Rectal smooth muscle tissue (tissue), 1 donor: ENCODE data around the gene HTRA3.
"Not testable (repeated sequence)": the region's sequence is repeated elsewhere in the genome, so short reads cannot be mapped to it uniquely, and the experiment has no call there.

Experiments
- H3K27ac ChIP-seq: one replicate; pipeline ENCODE4 v1.7.0; 2013; ENCODE audit warnings: low read depth, low read length, inconsistent platforms
- H3K27me3 ChIP-seq: one replicate; pipeline ENCODE4 v1.7.0; 2013; ENCODE audit warnings: low read length; ENCODE audit not compliant: control insufficient read depth, insufficient read depth
- H3K36me3 ChIP-seq: one replicate; pipeline ENCODE4 v1.7.0; 2013; ENCODE audit warnings: low read length; ENCODE audit not compliant: control insufficient read depth, insufficient read depth
- H3K4me1 ChIP-seq: one replicate; pipeline ENCODE4 v1.7.0; 2013; ENCODE audit warnings: low read length; ENCODE audit not compliant: control insufficient read depth, insufficient read depth
- H3K4me3 ChIP-seq: one replicate; pipeline ENCODE4 v1.7.0; 2013; ENCODE audit warnings: low read length
- H3K9ac ChIP-seq: one replicate; pipeline ENCODE4 v1.7.0; 2013; ENCODE audit warnings: low read length

HTRA3 gene

GRCh38 chr4:8343262-8343966 is 73.9 kb downstream of the HTRA3 start:
- Histone ChIP-seq H3K27ac (no peak overlapping the region), H3K9ac (no peak overlapping the region), H3K36me3 (no peaks in the 10 kb centered on the region), H3K4me3 (no peak overlapping the region), H3K27me3 (no peaks in the 10 kb centered on the region), H3K4me1 (peaks cover 21% of the 10 kb centered on the region)

GRCh38 chr4:8343967-8344331 is 74.4 kb downstream of the HTRA3 start:
- H3K27me3 ChIP-seq = no peaks in the 10 kb centered on the region
- H3K4me3 ChIP-seq = no peak overlapping the region
- H3K36me3 ChIP-seq = no peaks in the 10 kb centered on the region
- peaks cover 21% of the 10 kb centered on the region for H3K4me1 ChIP-seq
- no peak overlapping the region for H3K9ac ChIP-seq
- H3K27ac ChIP-seq = peak overlapping the region; percentile 0

- Histone ChIP-seq H3K27me3 (no peaks in the 10 kb centered on the region), H3K27ac (peak overlapping the region; percentile 0), H3K9ac (no peak overlapping the region), H3K4me3 (no peak overlapping the region), H3K36me3 (no peaks in the 10 kb centered on the region), H3K4me1 (peaks cover 21% of the 10 kb centered on the region)
These were observed 74.8 kb downstream of the HTRA3 start for GRCh38 chr4:8344377-8344776.

GRCh38 chr4:8345053-8345945 is 75.7 kb downstream of the HTRA3 start:
- no peak overlapping the region for H3K27ac ChIP-seq
- H3K4me1 ChIP-seq = peaks cover 21% of the 10 kb centered on the region
- H3K4me3 ChIP-seq = no peak overlapping the region
- H3K36me3 ChIP-seq = no peaks in the 10 kb centered on the region
- no peaks in the 10 kb centered on the region for H3K27me3 ChIP-seq
- H3K9ac ChIP-seq = no peak overlapping the region

GRCh38 chr4:8345946-8346814 is 76.6 kb downstream of the HTRA3 start:
- H3K9ac ChIP-seq = no peak overlapping the region

GRCh38 chr4:8346838-8347605 is 77.5 kb downstream of the HTRA3 start:
- no peak overlapping the region for H3K27ac ChIP-seq
- no peak overlapping the region for H3K9ac ChIP-seq
- H3K36me3 ChIP-seq = no peaks in the 10 kb centered on the region
- H3K27me3 ChIP-seq = no peaks in the 10 kb centered on the region
- H3K4me3 ChIP-seq = no peak overlapping the region
- H3K4me1 ChIP-seq = peaks cover 12% of the 10 kb centered on the region

More at GRCh38 chr4:8345946-8346814, 76.6 kb downstream of the HTRA3 start:
- H3K27ac ChIP-seq = no peak overlapping the region
- H3K4me1 ChIP-seq = peaks cover 13% of the 10 kb centered on the region
- no peaks in the 10 kb centered on the region for H3K27me3 ChIP-seq
- H3K4me3 ChIP-seq = no peak overlapping the region
- no peaks in the 10 kb centered on the region for H3K36me3 ChIP-seq

- H3K4me1 ChIP-seq = peaks cover 17% of the 10 kb centered on the region
- H3K27me3 ChIP-seq = no peaks in the 10 kb centered on the region
- H3K4me3 ChIP-seq = no peak overlapping the region
- no peak overlapping the region for H3K27ac ChIP-seq
- no peak overlapping the region for H3K9ac ChIP-seq
- no peaks in the 10 kb centered on the region for H3K36me3 ChIP-seq
These were observed 78.1 kb downstream of the HTRA3 start for GRCh38 chr4:8347660-8348059.

- H3K9ac ChIP-seq = no peak overlapping the region
- no peaks in the 10 kb centered on the region for H3K36me3 ChIP-seq
- no peak overlapping the region for H3K27ac ChIP-seq
- H3K4me1 ChIP-seq = peaks cover 14% of the 10 kb centered on the region
- no peak overlapping the region for H3K4me3 ChIP-seq
- no peaks in the 10 kb centered on the region for H3K27me3 ChIP-seq
These were observed 78.5 kb downstream of the HTRA3 start for GRCh38 chr4:8348071-8348470.

GRCh38 chr4:8349236-8349635 is 79.7 kb downstream of the HTRA3 start:
- H3K27ac ChIP-seq, H3K4me3 ChIP-seq, H3K27me3 ChIP-seq, H3K36me3 ChIP-seq, H3K9ac ChIP-seq: not testable (repeated sequence)
- H3K4me1 ChIP-seq = peaks cover 11% of the 10 kb centered on the region

GRCh38 chr4:8349664-8350236 is 80.2 kb downstream of the HTRA3 start:
- no peak overlapping the region for H3K9ac ChIP-seq
- H3K27me3 ChIP-seq = no peaks in the 10 kb centered on the region
- H3K4me3 ChIP-seq = no peak overlapping the region
- no peaks in the 10 kb centered on the region for H3K36me3 ChIP-seq
- no peak overlapping the region for H3K27ac ChIP-seq
- peaks cover 11% of the 10 kb centered on the region for H3K4me1 ChIP-seq

GRCh38 chr4:8350352-8350751 is 80.8 kb downstream of the HTRA3 start:
- Histone ChIP-seq H3K27ac (no peak overlapping the region), H3K27me3 (no peaks in the 10 kb centered on the region), H3K9ac (no peak overlapping the region), H3K4me1 (peaks cover 14% of the 10 kb centered on the region), H3K36me3 (no peaks in the 10 kb centered on the region), H3K4me3 (no peak overlapping the region)
